ENCODE measurements around the gene DNAH14. TPM values are rescaled to one million over a fixed set of nuclear protein-coding genes. Genes with fewer than 3 reads are reported as not detected.

Gene DNAH14
- total RNA-seq, 2 donors from 2014 or later: 2.6 TPM; not detected in 1

DNA sequence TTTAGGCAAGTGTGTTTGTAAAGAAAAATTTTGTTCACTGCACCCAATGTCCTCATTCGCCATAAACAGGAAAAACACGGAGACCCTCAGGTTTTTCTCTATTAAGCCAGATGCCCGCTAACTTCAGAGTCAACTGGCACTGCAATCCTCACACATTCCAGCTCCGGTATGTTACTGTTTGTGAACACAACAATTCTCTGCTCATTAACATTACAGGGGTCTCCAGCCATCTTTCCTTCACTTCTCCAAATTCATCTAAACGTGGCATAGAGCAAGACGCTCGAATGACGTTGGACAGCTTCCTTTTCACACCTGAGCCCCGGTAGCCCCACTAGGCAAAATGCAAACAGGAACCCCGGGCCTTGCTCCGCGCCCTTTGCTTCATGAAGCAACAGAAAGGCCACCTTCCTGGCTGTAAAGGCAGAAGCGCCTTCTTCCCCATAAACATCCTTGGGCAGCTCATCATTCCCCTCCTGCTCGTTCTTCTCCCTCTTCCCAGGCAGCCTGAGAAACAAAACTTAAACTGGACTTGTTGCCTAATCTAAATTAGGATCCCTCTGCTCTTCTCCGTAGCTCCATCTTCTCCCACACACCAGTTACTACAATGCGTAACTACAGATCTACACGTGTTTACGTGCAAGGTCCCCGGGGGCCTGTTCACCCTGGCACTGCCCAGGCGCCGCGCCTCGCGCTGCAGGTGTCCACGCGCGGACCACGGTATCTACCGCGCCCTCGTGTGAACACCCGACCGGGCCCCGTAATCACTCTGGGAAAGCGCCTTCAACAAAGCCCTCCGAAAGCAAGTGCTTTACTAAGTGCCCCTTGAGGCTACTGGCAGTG, 497.1 kb downstream of the DNAH14 start:
- DNase-seq (ENCODE audit: low spot score) (no peak), ATAC-seq (ENCODE audit: insufficient number of reproducible peaks, low FRiP score, low read depth) (no peak)
- H3K4me3 ChIP-seq: peak overlapping the region; percentile 94
- H3K9me3 ChIP-seq: no peaks in the 10 kb centered on the region
- H3K27ac ChIP-seq: peak overlapping the region in 1 of 2 donors; percentile 85
- H3K36me3 ChIP-seq: no peaks in the 10 kb centered on the region
- no peaks in the 10 kb centered on the region for H3K27me3 ChIP-seq (replicated peaks; ENCODE audit: insufficient read depth)
- H3K4me1 ChIP-seq (ENCODE audit: control insufficient read depth in 1 of 2, low read depth in 2 of 2): peaks cover 13 to 38% of the 10 kb centered on the region in 2 donors
- TF ChIP-seq CTCF (IDR thresholded peaks at IDR 0.05): no peak

GRCh38 chr1:225427235-225428067, 498.0 kb downstream of the DNAH14 start, which contains the start of gene LBR:
Gene LBR, minus strand, starts transcription at chr1:225428038. Its CDS starts 3,963 bp downstream, at chr1:225424075.
- TF ChIP-seq CTCF (IDR thresholded peaks at IDR 0.05): no peak
- no peaks in the 10 kb centered on the region for H3K36me3 ChIP-seq
- peak; percentile 46 for ATAC-seq (ENCODE audit: insufficient number of reproducible peaks, low FRiP score, low read depth)
- peaks cover 13 to 38% of the 10 kb centered on the region in 2 donors for H3K4me1 ChIP-seq (ENCODE audit: control insufficient read depth in 1 of 2, low read depth in 2 of 2)
- H3K27ac ChIP-seq: peak within 1 kb of the TSS; percentile 78 to 85
- no peak for DNase-seq (ENCODE audit: low spot score)
- no peaks in the 10 kb centered on the region for H3K9me3 ChIP-seq
- H3K4me3 ChIP-seq: peak within 1 kb of the TSS; percentile 94
- no peaks in the 10 kb centered on the region for H3K27me3 ChIP-seq (replicated peaks; ENCODE audit: insufficient read depth)

- H3K27me3 ChIP-seq (replicated peaks; ENCODE audit: insufficient read depth): no peaks in the 10 kb centered on the region
- no peaks in the 10 kb centered on the region for H3K36me3 ChIP-seq
- peak overlapping the region; percentile 78 to 85 for H3K27ac ChIP-seq
- TF ChIP-seq CTCF (IDR thresholded peaks at IDR 0.05): no peak
- ATAC-seq (ENCODE audit: insufficient number of reproducible peaks, low FRiP score, low read depth) (peak; percentile 89), DNase-seq (ENCODE audit: low spot score) (peak; percentile 57)
- no peaks in the 10 kb centered on the region for H3K9me3 ChIP-seq
- H3K4me1 ChIP-seq (ENCODE audit: control insufficient read depth in 1 of 2, low read depth in 2 of 2): peaks cover 13 to 38% of the 10 kb centered on the region in 2 donors
- peak overlapping the region; percentile 94 for H3K4me3 ChIP-seq
These were observed 498.8 kb downstream of the DNAH14 start for GRCh38 chr1:225428068-225428880.

DNA sequence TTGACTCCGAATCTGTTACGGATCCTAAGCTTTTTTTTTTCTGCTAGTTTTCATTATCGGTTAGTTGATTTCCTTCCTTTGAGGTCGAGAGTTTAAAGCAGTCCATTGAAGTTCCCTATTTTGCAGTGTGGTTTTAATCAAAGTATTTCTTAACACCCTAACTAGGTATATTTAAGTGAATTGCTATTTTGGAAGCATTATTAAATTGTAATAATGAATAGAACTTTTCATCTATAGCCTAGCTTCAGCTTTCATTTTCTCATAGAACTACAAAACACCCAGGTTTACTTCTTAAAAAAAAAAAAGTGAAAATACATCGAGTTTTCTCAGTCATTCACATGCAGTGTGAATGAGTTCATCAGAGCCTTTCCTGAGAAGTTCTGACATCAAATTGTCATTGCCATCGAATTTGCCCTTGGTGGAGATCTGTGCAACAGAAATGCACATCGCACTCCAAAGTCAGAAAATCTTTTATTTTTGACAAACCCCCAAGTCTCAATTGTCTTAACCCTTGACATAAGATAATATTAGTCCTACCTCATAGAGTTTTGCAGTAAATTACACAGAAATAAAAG, 499.5 kb downstream of the DNAH14 start:
- Histone ChIP-seq H3K27ac (peak overlapping the region in 1 of 2 donors; percentile 85), H3K4me1 (ENCODE audit: control insufficient read depth in 1 of 2, low read depth in 2 of 2) (peaks cover 13 to 38% of the 10 kb centered on the region in 2 donors), H3K36me3 (no peaks in the 10 kb centered on the region), H3K27me3 (replicated peaks; ENCODE audit: insufficient read depth) (no peaks in the 10 kb centered on the region), H3K9me3 (no peaks in the 10 kb centered on the region), H3K4me3 (peak overlapping the region; percentile 94)
- ATAC-seq (ENCODE audit: insufficient number of reproducible peaks, low FRiP score, low read depth) (no peak), DNase-seq (ENCODE audit: low spot score) (no peak)
- no peak for TF ChIP-seq CTCF (IDR thresholded peaks at IDR 0.05)

Data from thoracic aorta (tissue), 2 donors.